Motor neuron (in vitro differentiated cells): Measurements from ENCODE around the gene CASTOR2. TPM values are rescaled to one million over a fixed set of nuclear protein-coding genes. Genes with fewer than 3 reads are reported as not detected.

ENCODE experiments used
- ATAC-seq, 8 experiments: fragments of 200-7000 bp; cut with Tn5 transposase; replicated peaks in 6 of 8; 2 replicates each; pipeline ENCODE4 v1.8.0; 2021; ENCODE audit warnings: mild to moderate bottlenecking in 8 of 8, moderate library complexity in 8 of 8
- H3K27ac ChIP-seq, 2 donors: fragments of 250-450 bp; sonication (Bioruptor Pico); 2 replicates each; pipeline ENCODE4 v1.9.0; 2021; ENCODE audit warnings: antibody characterized with exemption in 2 of 2, mild to moderate bottlenecking in 2 of 2, moderate library complexity in 1 of 2
- H3K4me1 ChIP-seq, 2 donors: fragments of 250-450 bp; sonication (Bioruptor Pico); replicated peaks in 1 of 2; 2 replicates each; pipeline ENCODE4 v1.6.1; 2021; ENCODE audit warnings: antibody characterized with exemption in 2 of 2, mild to moderate bottlenecking in 2 of 2, moderate library complexity in 1 of 2
- H3K4me3 ChIP-seq, 5 donors: fragments of 250-450 bp; sonication (Bioruptor Pico); 2 replicates each; pipeline ENCODE4 v1.9.0; 2021; ENCODE audit warnings: antibody characterized with exemption in 5 of 5, mild to moderate bottlenecking in 5 of 5, moderate library complexity in 4 of 5
- WGBS, 10 experiments: fragments of 450-650 bp; shearing (Covaris generic); methylation state at CpG; one replicate each; pipeline ENCODE4 v1.0.0; 2022; 5-methylcytosine and 5-hydroxymethylcytosine counted together
- in situ Hi-C, 9 experiments: fragments of 400-800 bp; cut with MboI; loops; one replicate each; pipeline ENCODE4 v1.15.0; 2021; ENCODE audit warnings: low sequenced_read_pairs in 9 of 9, low pct_unique_long_range_greater_than_20kb in 2 of 9; ENCODE audit not compliant: unreplicated experiment in 9 of 9
- total RNA-seq, 8 experiments: library from RNA; unstranded; fragments of 300-600 nt; gene quantifications; 2 replicates each; pipeline versions ENCODE4 v1.2.3 to v1.2.4, GENCODE V29; 2022

CASTOR2 gene
- total RNA-seq, 8 experiments from 2014 or later, result 3.9 to 26.2 (median 14.4) TPM

DNA sequence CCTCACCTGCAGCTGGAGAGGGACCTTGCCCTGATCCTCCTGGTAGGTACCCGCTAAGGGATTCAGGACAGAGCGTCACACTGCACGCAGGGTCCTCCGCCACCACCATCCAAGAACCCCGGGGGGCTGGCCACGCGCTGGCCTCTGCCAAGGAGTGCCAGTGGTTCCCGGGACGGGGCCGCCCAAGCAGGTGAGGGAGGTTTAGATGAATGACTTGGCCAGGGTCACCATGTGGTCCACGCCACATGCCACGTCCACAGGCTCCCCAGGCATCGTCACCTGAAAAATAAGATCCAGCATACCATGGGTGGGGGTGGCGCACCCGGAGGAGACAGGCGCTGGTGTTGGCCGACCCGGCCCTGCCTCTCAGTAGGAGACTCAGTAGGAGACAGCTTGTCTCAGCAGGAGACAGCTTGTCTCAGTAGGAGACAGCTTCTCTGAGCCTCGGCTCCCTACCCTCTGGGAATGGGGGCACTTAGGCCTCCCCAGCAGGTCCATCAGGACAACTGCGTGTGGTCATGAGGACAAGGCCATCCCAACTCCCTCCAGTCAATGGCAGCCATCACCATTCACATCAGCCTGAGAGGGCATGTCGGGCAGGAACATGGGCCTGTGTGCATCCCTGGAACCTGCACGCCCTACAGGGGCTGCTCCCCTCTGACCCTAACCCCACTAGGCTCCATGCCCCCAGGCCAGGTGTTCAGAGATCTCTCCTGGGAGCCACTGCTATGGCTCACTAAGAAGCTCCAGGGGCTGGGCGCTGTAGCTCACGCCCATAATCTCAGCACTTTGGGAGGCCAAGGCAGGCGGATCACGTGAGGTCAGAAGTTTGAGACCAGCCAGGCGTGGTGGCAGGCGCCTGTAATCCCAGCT is 78.6 kb downstream of the CASTOR2 start:
- no peak overlapping the region for H3K4me3 ChIP-seq
- ATAC-seq, result no peak
- in situ Hi-C loops, result loop anchor here in 1 of 9 experiments (25.0 kb wide), 1 partner anchor 631 kb away; no protein-coding TSS in a partner anchor
- H3K27ac ChIP-seq, result no peak overlapping the region
- peaks cover 0 to 4% of the 10 kb centered on the region in 2 donors for H3K4me1 ChIP-seq
- 88 to 100% (median 100%) methylated on average over 1 to 10 of the region's 28 CpGs; no CpG with 5 or more reads in 3 of the 10 experiments for WGBS, 10 experiments

DNA sequence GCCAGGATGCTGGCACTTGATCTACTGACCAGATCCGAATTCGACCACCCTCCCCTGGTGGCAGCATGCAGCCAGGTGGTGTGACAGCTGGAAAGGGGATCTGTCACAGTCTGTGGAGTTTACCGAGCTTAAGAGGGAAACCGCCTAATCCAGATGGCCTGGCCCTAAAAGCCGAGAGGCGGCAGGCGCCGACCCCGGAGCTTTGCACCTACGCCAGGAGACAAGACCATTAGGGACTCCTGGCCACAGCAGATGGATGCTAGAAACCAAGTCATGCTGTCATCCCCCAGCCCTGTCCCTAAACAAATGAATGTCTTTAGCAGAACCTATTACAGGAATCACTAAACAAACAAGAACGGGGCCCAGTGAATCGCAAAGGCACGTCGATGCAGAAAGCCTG is 81.4 kb downstream of the CASTOR2 start:
- 48 to 100% (median 73%) methylated on average over 1 to 6 of the region's 14 CpGs; no CpG with 5 or more reads in 2 of the 10 experiments for WGBS, 10 experiments
- Histone ChIP-seq H3K4me1 (peaks cover 0 to 4% of the 10 kb centered on the region in 2 donors), H3K27ac (no peak overlapping the region), H3K4me3 (no peak overlapping the region)
- in situ Hi-C loops, result loop anchor here in 1 of 9 experiments (25.0 kb wide), 1 partner anchor 634 kb away; no protein-coding TSS in a partner anchor
- no peak for ATAC-seq

DNA sequence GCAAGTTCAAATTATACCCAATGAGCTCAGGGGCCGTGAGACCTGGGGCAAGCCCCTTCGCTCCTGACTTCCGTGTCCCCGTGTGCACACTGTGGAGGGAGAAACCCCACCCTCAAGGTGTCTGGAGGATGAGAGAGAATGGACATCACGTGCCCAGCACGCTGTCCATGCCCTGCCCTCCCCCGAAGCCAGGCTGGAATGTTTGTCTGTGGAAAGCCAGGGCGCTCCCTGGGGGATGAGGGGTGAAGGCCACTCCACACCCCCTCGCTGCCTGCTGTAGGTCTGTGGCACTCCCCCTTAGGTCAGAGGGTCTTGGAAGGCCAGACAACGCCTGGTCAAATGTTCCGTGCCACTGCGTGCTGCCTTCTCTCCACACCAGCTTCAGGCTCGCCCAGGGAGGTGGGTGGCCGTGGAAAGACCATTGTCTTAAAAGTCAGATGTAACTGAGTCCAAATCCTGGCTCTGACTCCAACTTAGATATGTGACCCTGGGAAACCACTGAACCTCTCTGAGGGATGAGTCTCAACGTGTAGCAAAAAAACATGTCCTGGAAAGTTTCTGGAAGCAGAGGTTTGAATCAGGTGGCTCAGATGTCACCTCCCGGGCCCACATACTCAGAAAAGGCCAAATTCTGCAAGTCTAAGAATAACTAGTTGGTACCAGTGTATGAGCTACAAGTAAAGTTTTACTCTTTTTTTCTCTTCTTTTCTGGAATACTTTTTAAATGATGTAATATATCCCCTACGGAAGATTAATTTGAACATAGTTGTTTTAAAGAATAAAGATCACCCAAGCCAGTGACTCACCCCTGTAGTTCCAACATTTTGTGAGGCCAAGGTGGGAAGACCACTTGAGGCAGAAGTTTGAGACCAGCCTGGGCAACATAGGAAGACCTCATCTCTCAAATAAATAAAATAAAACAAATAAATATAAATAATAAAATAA is 84.2 kb downstream of the CASTOR2 start:
- in situ Hi-C loops, result loop anchor here in 1 of 9 experiments (25.0 kb wide), 1 partner anchor 636 kb away; no protein-coding TSS in a partner anchor
- peaks cover 0 to 4% of the 10 kb centered on the region in 2 donors for H3K4me1 ChIP-seq
- H3K27ac ChIP-seq, result no peak overlapping the region
- ATAC-seq, result no peak
- no peak overlapping the region for H3K4me3 ChIP-seq
- WGBS, 10 experiments, result 50 to 100% (median 90%) methylated on average over 1 to 10 of the region's 17 CpGs

GRCh38 chr7:75049817-75050216 is 85.3 kb downstream of the CASTOR2 start:
- no peak for ATAC-seq
- H3K4me3 ChIP-seq, result no peak overlapping the region
- WGBS, 10 experiments, result 74 to 100% (median 93%) methylated on average over 1 to 9 of the region's 10 CpGs; no CpG with 5 or more reads in 2 of the 10 experiments
- no peak overlapping the region for H3K27ac ChIP-seq
- peaks cover 0 to 4% of the 10 kb centered on the region in 2 donors for H3K4me1 ChIP-seq
- in situ Hi-C loops, result loop anchor here in 1 of 9 experiments (25.0 kb wide), 2 partner anchors 638 to 712 kb away; partner anchors contain the start of gene CCL26

DNA sequence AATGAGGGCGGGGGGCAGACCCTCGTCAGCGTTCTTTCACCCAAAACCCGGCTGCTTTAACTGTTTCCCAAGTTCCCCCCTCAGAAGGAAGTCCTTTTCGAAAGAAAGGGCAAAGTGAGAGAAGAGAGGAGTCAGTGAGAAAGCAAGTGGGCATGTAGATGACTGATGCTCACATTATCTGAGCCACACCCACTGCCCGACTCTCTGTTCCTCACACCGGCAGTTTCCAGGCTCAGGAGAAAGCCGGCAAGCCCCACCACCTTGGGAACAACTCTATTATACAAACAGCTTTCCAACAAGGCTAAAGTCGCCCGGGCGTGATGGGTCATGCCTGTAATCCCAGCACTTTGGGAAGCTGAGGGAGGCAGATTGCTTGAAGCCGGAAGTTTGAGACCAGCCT is 86.0 kb downstream of the CASTOR2 start:
- ATAC-seq, result peak in 1 of 8 experiments; percentile 10
- peaks cover 0 to 4% of the 10 kb centered on the region in 2 donors for H3K4me1 ChIP-seq
- in situ Hi-C loops, result loop anchor here in 1 of 9 experiments (25.0 kb wide), 1 partner anchor 712 kb away; the partner anchor contains the start of gene CCL26
- 84 to 100% (median 93%) methylated on average over 1 to 10 of the region's 12 CpGs; no CpG with 5 or more reads in 2 of the 10 experiments for WGBS, 10 experiments
- no peak overlapping the region for H3K27ac ChIP-seq
- no peak overlapping the region for H3K4me3 ChIP-seq

GRCh38 chr7:75054744-75055143 is 90.2 kb downstream of the CASTOR2 start:
- peak in 4 of 8 experiments; percentile 25 to 96 (median 56) for ATAC-seq
- 0 to 95% (median 78%) methylated on average over 1 to 3 of the region's 3 CpGs; no CpG with 5 or more reads in 4 of the 10 experiments for WGBS, 10 experiments
- in situ Hi-C loops, result loop anchor here in 1 of 9 experiments (25.0 kb wide), 1 partner anchor 708 kb away; the partner anchor contains the start of gene CCL26
- H3K4me1 ChIP-seq, result no peaks in the 10 kb centered on the region
- no peak overlapping the region for H3K27ac ChIP-seq
- H3K4me3 ChIP-seq, result no peak overlapping the region

DNA sequence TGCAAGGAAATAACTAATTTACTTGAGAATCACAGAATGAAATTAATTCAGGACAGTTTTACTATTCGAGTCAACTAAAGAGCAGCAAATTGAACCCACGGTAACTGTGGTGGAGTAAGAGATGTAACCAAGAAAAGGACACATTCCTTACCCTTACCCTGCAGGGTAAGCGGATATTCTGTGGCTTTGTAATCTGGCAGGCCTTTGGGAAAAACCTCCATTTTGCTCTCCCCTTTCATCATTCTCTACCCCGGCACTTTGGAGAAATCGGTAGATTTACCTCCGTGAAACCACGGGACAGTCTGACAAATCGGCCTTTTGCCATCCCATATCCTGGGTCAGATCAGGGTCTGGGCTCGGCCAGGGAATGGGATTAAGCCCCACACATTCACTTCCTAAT is 90.7 kb downstream of the CASTOR2 start:
- Histone ChIP-seq H3K4me1 (no peaks in the 10 kb centered on the region), H3K4me3 (no peak overlapping the region), H3K27ac (no peak overlapping the region)
- in situ Hi-C loops, result loop anchor here in 1 of 9 experiments (25.0 kb wide), 1 partner anchor 707 kb away; the partner anchor contains the start of gene CCL26
- no peak for ATAC-seq
- 56 to 100% (median 93%) methylated on average over 3 to 7 of the region's 9 CpGs; no CpG with 5 or more reads in 3 of the 10 experiments for WGBS, 10 experiments

- Histone ChIP-seq H3K27ac (no peak overlapping the region), H3K4me3 (no peak overlapping the region), H3K4me1 (no peaks in the 10 kb centered on the region)
- peak in 2 of 8 experiments; percentile 83 to 87 for ATAC-seq
- in situ Hi-C loops, result loop anchor here in 1 of 9 experiments (25.0 kb wide), 1 partner anchor 706 kb away; the partner anchor contains the start of gene CCL26
- 42 to 100% (median 90%) methylated on average over 1 to 12 of the region's 14 CpGs for WGBS, 10 experiments
These were observed 91.6 kb downstream of the CASTOR2 start for GRCh38 chr7:75055830-75056772.

GRCh38 chr7:75058406-75058805 is 93.9 kb downstream of the CASTOR2 start:
- Histone ChIP-seq H3K4me1 (no peaks in the 10 kb centered on the region), H3K4me3 (no peak overlapping the region), H3K27ac (no peak overlapping the region)
- 88 to 100% (median 93%) methylated on average over 2 to 14 of the region's 15 CpGs; no CpG with 5 or more reads in 3 of the 10 experiments for WGBS, 10 experiments
- ATAC-seq, result no peak
- in situ Hi-C loops, result loop anchor here in 1 of 9 experiments (25.0 kb wide), 1 partner anchor 704 kb away; the partner anchor contains the start of gene CCL26

GRCh38 chr7:75064291-75064690 is 99.8 kb downstream of the CASTOR2 start:
- ATAC-seq, result no peak
- WGBS, 10 experiments, result 79 to 100% (median 95%) methylated on average over 1 to 7 of the region's 8 CpGs; no CpG with 5 or more reads in 2 of the 10 experiments
- in situ Hi-C loops, result loop anchor here in 1 of 9 experiments (25.0 kb wide), 1 partner anchor 698 kb away; the partner anchor contains the start of gene CCL26

DNA sequence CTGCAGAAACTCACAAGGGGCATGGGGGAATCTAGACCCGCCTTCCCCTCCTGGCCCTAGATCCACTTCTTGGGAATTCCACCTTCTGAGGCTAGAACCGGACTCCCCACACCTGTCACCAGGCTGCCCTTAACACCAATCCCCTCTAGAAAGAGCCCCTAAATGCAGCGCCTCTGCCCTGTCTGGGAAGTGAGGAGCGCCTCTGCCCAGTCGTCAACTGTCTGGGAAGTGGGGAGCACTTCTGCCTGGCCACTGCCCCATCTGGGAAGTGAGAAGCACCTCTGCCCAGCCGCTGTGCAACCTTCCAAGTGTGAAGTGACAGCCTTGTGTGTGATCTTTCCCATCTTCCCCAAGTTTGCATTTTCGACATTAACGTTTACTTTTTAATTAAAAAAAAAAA is 100.3 kb downstream of the CASTOR2 start:
- H3K4me1 ChIP-seq, result no peaks in the 10 kb centered on the region
- H3K4me3 ChIP-seq, result no peak overlapping the region
- H3K27ac ChIP-seq, result no peak overlapping the region
- 90 to 100% (median 94%) methylated on average over 1 to 6 of the region's 8 CpGs; no CpG with 5 or more reads in 5 of the 10 experiments for WGBS, 10 experiments
- no peak for ATAC-seq
- in situ Hi-C loops, result loop anchor here in 1 of 9 experiments (25.0 kb wide), 1 partner anchor 698 kb away; the partner anchor contains the start of gene CCL26

More at GRCh38 chr7:75064291-75064690, 99.8 kb downstream of the CASTOR2 start:
- no peak overlapping the region for H3K4me3 ChIP-seq
- no peaks in the 10 kb centered on the region for H3K4me1 ChIP-seq
- no peak overlapping the region for H3K27ac ChIP-seq
